ENCODE results near the gene HES1.

Gene HES1

DNA sequence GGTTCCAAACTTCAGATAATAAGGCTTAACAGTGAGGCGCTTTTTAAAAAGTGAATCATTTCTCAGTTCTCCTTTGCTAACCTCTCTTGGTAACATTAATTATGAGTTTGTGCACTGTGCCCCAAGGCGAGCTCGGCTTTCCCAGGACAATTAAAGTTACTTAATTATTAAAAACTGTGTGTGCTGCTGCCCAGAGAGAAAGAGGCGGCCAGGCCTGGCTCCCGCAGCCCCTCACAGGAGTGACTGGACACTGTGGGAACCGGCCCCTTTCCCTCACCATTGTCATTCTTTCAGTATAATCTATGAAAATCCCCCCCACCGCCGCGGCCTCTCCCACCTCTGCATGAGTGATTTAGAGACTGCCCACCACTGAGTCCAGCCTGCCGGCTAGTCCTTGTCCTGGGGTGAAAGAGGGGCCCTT, 43.1 kb upstream of the HES1 start:
- Histone ChIP-seq H2AFZ (ENCODE audit: low read length, unreplicated experiment) (no peak overlapping the region), H3K4me3 (ENCODE audit: low read depth, low read length) (no peak overlapping the region), H3K27ac (ENCODE audit: low read depth, low read length) (no peak overlapping the region), H3K4me1 (ENCODE audit: control insufficient read depth, insufficient read depth, low read length, unreplicated experiment) (peaks cover 27% of the 10 kb centered on the region), H3K79me2 (ENCODE audit: control insufficient read depth, insufficient read depth, low read length, unreplicated experiment) (no peaks in the 10 kb centered on the region), H3K36me3 (ENCODE audit: insufficient read depth, low read length) (no peaks in the 10 kb centered on the region), H3K27me3 (ENCODE audit: insufficient read depth, low read length) (peaks cover 3% of the 10 kb centered on the region; the same call in 1 of the 2 replicates)

DNA sequence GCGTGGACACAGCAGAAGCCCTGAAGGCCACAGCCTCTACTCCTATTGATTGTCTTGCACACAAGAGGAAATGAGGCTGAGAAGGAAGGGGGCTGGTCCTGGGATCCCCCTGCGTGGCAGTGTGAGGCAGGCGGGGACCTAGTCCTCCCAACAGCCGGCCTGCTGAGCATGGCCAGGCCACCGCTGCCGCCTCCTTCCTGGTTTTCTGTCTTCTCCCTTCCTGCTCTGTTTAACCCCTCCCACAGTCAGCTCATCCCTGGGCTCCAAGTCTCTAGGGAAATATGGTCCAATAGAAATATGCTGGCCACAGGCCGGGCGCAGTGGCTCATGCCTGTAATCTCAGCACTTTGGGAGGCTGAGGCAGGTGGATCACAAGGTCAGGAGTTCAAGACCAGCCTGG, 42.1 kb upstream of the HES1 start:
- no peak overlapping the region for H3K4me3 ChIP-seq (ENCODE audit: low read depth, low read length)
- H3K79me2 ChIP-seq (ENCODE audit: control insufficient read depth, insufficient read depth, low read length, unreplicated experiment) = no peaks in the 10 kb centered on the region
- no peak overlapping the region for H3K27ac ChIP-seq (ENCODE audit: low read depth, low read length)
- H3K27me3 ChIP-seq (ENCODE audit: insufficient read depth, low read length) = peaks cover 13% of the 10 kb centered on the region
- H3K4me1 ChIP-seq (ENCODE audit: control insufficient read depth, insufficient read depth, low read length, unreplicated experiment) = peaks cover 24% of the 10 kb centered on the region
- H2AFZ ChIP-seq (ENCODE audit: low read length, unreplicated experiment) = no peak overlapping the region
- no peaks in the 10 kb centered on the region for H3K36me3 ChIP-seq (ENCODE audit: insufficient read depth, low read length)

DNA sequence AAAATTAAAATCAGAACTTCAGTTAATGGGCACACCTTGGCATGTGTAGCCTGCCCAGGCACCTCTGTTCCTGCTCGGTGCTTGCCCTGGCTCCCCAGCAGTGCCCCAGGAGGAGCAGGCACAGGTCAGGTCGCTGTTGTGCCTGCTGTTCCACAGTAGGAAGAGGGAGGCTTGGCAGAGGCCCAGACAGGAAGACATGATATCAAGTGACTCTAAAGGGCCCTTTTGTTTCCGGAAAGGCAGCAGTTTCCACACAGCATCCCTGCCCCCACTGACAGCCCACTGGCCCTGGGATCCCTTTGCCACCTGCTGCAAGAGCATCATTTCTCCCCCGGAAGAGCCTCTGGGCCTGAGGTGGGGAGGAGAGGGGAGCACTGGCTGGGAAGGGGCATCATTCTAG, 40.5 kb upstream of the HES1 start:
- Histone ChIP-seq H3K4me3 (ENCODE audit: low read depth, low read length) (no peak overlapping the region), H3K27me3 (ENCODE audit: insufficient read depth, low read length) (peaks cover 29% of the 10 kb centered on the region), H3K79me2 (ENCODE audit: control insufficient read depth, insufficient read depth, low read length, unreplicated experiment) (no peaks in the 10 kb centered on the region), H3K27ac (ENCODE audit: low read depth, low read length) (no peak overlapping the region), H3K4me1 (ENCODE audit: control insufficient read depth, insufficient read depth, low read length, unreplicated experiment) (peaks cover 12% of the 10 kb centered on the region), H2AFZ (ENCODE audit: low read length, unreplicated experiment) (no peak overlapping the region), H3K36me3 (ENCODE audit: insufficient read depth, low read length) (no peaks in the 10 kb centered on the region)

DNA sequence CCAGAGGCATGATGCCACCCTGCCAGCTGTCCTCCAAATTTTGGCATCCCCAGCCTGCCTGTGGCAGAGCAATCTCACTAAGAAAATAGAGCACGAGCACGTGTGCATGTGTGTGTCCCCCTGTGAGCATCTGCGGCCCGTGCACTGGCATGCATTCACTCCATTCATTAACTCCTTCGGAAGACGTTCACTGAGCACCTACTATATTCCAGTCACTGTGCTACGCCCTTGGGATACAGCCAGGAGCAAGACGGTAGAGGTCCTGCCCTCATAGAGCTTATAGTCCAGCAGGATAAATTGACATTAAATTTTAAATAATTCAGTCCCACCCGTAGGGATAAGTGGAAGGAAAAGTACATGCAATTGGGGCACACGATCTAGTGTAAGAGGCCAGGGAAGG, 40.0 kb upstream of the HES1 start:
- no peak overlapping the region for H3K4me3 ChIP-seq (ENCODE audit: low read depth, low read length)
- H2AFZ ChIP-seq (ENCODE audit: low read length, unreplicated experiment) = no peak overlapping the region
- peaks cover 33% of the 10 kb centered on the region for H3K27me3 ChIP-seq (ENCODE audit: insufficient read depth, low read length)
- H3K36me3 ChIP-seq (ENCODE audit: insufficient read depth, low read length) = no peaks in the 10 kb centered on the region
- no peak overlapping the region for H3K27ac ChIP-seq (ENCODE audit: low read depth, low read length)
- H3K79me2 ChIP-seq (ENCODE audit: control insufficient read depth, insufficient read depth, low read length, unreplicated experiment) = no peaks in the 10 kb centered on the region
- H3K4me1 ChIP-seq (ENCODE audit: control insufficient read depth, insufficient read depth, low read length, unreplicated experiment) = peaks cover 8% of the 10 kb centered on the region

DNA sequence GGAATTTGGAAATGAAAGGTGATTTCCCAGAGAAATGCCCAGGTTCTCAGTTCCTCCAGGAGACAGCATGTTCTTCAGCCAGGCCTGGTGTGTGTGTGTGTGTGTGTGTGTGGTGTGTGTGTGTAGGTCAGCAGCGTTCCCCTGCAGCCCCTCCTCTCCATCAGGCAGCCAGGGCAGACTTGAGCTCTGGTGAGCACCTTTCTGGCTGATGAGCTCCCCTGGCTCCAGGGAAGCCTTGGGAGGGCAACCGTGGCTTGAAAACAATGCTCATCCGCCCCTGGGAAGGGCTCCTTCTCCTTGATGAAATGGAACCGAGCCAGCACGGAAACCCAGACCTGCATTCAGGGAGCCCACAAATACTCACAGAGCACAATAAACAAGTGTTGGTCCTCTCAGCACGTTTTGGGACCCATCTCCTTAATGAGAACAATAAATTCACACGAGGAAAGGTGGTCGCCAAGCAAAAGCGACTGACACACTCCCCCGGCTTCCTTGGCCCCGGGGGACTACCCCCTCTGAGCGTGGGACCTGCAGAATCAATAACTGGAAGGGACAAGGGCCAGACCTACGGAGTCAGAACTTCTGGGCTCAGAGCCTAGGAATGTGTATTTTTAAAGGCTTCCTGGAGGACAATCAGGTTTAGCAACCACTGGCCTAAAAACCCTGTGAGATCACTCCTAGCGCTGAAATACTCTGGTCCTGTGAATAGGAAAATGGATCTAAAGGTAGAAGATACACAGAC, 38.6 kb upstream of the HES1 start:
- Histone ChIP-seq H3K79me2 (ENCODE audit: control insufficient read depth, insufficient read depth, low read length, unreplicated experiment) (no peaks in the 10 kb centered on the region), H3K36me3 (ENCODE audit: insufficient read depth, low read length) (no peaks in the 10 kb centered on the region), H3K27me3 (ENCODE audit: insufficient read depth, low read length) (peaks cover 47% of the 10 kb centered on the region), H3K4me1 (ENCODE audit: control insufficient read depth, insufficient read depth, low read length, unreplicated experiment) (no peaks in the 10 kb centered on the region), H3K27ac (ENCODE audit: low read depth, low read length) (no peak overlapping the region), H3K4me3 (ENCODE audit: low read depth, low read length) (no peak overlapping the region), H2AFZ (ENCODE audit: low read length, unreplicated experiment) (no peak overlapping the region)

DNA sequence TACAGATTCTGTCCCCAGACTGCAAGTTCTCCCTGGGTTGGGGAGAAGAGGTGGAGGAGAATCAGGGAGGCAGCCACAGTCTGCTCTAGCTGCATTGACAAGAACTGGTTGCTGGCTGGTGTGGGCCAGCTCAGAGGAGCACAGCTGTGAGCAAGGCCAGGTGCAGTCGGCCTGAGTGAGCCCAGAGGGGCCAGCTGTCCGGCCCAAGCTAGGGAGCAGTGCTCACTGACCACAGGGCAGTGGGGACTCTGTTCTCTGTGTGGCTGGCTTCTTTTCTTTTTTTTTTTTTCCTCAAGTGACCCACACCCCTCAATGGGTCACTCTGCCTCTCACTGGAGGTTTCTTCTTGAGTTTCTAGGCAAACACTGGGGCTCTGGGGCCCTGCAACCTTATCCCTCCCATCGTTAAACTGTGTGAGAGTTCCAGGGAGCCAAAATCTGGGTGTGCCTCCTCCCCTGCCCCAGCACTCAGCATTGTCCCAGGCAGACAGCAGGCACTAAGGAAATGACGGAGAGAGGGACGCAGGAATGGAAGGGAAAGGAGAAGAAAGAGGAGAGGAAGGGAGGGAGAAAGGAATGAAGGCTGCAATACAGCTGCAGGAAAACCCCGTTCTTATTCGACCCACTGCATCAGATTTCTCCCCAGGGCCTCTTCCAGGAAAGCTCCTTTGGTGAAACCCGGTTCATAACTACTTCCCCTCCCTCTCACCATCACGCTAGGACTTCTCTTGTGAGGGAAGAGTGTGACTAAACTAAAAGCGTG, 37.7 kb upstream of the HES1 start:
- Histone ChIP-seq H3K27ac (ENCODE audit: low read depth, low read length) (no peak overlapping the region), H3K4me3 (ENCODE audit: low read depth, low read length) (no peak overlapping the region), H3K36me3 (ENCODE audit: insufficient read depth, low read length) (no peaks in the 10 kb centered on the region), H3K4me1 (ENCODE audit: control insufficient read depth, insufficient read depth, low read length, unreplicated experiment) (no peaks in the 10 kb centered on the region), H3K79me2 (ENCODE audit: control insufficient read depth, insufficient read depth, low read length, unreplicated experiment) (no peaks in the 10 kb centered on the region), H3K27me3 (ENCODE audit: insufficient read depth, low read length) (peaks cover 57% of the 10 kb centered on the region), H2AFZ (ENCODE audit: low read length, unreplicated experiment) (no peak overlapping the region)

DNA sequence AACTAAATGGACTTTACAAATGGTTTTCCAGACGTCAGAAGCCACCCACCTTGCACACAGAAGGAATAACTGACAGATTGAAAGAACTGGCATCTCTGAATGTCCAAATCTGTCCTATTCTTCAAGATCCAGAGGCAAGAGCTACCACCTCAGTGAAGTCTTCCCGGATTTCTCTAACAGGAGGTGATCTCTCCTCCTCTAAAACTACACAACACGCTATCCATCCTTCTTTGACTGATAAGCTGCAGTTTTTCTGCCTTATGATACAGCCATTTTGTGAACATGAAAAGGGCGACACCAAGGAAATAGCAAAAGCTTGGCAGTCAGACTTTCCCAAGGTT, 37.1 kb upstream of the HES1 start:
- Histone ChIP-seq H3K4me1 (ENCODE audit: control insufficient read depth, insufficient read depth, low read length, unreplicated experiment) (no peaks in the 10 kb centered on the region), H2AFZ (ENCODE audit: low read length, unreplicated experiment) (no peak overlapping the region), H3K27me3 (ENCODE audit: insufficient read depth, low read length) (peaks cover 61% of the 10 kb centered on the region), H3K4me3 (ENCODE audit: low read depth, low read length) (no peak overlapping the region), H3K36me3 (ENCODE audit: insufficient read depth, low read length) (no peaks in the 10 kb centered on the region), H3K79me2 (ENCODE audit: control insufficient read depth, insufficient read depth, low read length, unreplicated experiment) (no peaks in the 10 kb centered on the region), H3K27ac (ENCODE audit: low read depth, low read length) (no peak overlapping the region)

DNA sequence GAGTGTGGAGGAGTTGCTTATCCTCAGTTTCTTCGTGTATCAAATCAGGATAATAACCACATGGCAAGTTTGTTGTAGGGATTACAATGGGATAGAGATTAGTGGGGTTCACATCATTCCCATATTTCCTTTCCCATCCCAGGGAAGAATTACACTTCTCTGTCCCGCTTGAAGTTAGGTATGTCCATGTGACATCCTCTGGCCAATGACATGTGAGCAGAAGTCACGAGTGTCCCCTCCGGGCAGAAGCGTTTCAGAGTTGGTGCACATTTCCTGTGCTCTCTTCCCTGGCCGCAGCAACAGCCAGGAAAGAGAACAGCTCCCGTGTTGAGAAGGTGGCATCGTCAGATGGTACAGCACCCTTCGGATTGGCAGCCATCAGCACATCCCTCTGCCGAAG, 36.7 kb upstream of the HES1 start:
- peaks cover 65% of the 10 kb centered on the region for H3K27me3 ChIP-seq (ENCODE audit: insufficient read depth, low read length)
- H3K36me3 ChIP-seq (ENCODE audit: insufficient read depth, low read length) = no peaks in the 10 kb centered on the region
- no peak overlapping the region for H3K27ac ChIP-seq (ENCODE audit: low read depth, low read length)
- H3K4me3 ChIP-seq (ENCODE audit: low read depth, low read length) = no peak overlapping the region
- H3K79me2 ChIP-seq (ENCODE audit: control insufficient read depth, insufficient read depth, low read length, unreplicated experiment) = no peaks in the 10 kb centered on the region
- H2AFZ ChIP-seq (ENCODE audit: low read length, unreplicated experiment) = no peak overlapping the region
- H3K4me1 ChIP-seq (ENCODE audit: control insufficient read depth, insufficient read depth, low read length, unreplicated experiment) = no peaks in the 10 kb centered on the region

DNA sequence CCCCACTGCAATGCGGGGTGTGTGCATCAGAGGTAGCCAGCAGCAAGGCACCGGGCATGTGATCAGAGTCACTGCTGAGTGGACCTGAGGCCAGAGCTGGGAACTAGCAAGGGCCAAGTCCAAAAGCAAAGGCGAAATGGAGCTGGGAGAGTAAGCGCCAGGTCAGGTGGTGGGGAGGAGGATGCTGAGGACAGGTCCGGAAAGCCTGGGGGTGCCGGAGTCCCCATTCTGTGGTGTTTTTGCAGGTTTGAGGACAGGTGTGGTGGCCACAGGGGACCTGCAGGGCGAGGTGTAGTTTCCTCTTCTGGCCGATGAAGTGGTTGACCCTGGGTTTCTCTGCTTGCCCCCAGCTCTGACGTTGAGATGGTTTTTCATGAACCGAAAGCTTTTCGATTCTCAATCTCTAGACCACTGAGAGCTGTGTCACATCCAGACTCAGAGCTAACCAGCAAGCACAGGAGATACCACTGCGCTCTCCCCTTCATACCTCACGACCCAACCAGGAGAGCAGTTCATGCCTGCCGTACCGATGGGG, 35.0 kb upstream of the HES1 start:
- Histone ChIP-seq H3K27ac (ENCODE audit: low read depth, low read length) (no peak overlapping the region), H3K79me2 (ENCODE audit: control insufficient read depth, insufficient read depth, low read length, unreplicated experiment) (no peaks in the 10 kb centered on the region), H3K4me1 (ENCODE audit: control insufficient read depth, insufficient read depth, low read length, unreplicated experiment) (no peaks in the 10 kb centered on the region), H2AFZ (ENCODE audit: low read length, unreplicated experiment) (no peak overlapping the region), H3K27me3 (ENCODE audit: insufficient read depth, low read length) (peaks cover 80% of the 10 kb centered on the region), H3K36me3 (ENCODE audit: insufficient read depth, low read length) (no peaks in the 10 kb centered on the region), H3K4me3 (ENCODE audit: low read depth, low read length) (no peak overlapping the region)

DNA sequence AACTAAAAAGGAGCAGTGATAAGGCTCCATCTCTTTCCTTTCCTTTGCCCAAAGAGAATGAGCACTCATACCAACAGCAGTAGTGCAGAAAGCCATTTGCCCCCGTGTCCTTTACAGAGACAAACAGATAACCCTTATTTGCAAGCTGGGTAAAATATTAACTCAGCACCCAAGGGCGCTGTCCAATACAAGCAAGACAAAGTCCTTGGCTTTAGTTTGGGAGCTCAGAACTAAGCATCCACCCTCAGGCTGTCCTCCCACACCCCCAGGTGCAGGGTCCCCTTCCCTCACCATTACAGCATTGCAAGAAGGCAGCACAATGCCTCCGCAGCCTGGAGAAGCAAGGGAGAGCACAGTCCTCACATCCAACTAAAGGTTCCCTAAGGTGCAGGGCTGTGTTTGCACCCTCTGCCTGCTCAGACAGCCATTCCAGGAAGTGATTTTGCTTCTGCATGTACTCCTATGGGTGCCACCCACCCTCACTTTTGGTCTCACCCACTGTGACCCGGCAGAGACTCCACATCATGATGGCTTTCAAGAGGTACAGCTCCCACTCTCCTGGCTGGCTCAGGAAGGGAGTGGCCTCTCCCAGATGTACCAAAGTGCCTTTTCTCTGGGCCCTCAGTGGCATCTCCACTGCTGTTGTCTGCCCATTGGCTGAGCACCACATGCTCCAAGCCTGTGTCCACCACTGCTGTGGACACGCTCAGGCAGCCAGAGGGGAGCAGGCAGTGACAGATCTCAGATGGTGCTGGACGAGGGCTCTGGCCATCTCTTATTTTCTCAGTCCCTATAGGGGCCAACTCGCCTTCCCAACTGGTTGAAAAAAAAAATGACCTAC, 34.1 kb upstream of the HES1 start:
- no peaks in the 10 kb centered on the region for H3K36me3 ChIP-seq (ENCODE audit: insufficient read depth, low read length)
- H3K79me2 ChIP-seq (ENCODE audit: control insufficient read depth, insufficient read depth, low read length, unreplicated experiment) = no peaks in the 10 kb centered on the region
- no peak overlapping the region for H3K27ac ChIP-seq (ENCODE audit: low read depth, low read length)
- H2AFZ ChIP-seq (ENCODE audit: low read length, unreplicated experiment) = no peak overlapping the region
- H3K4me3 ChIP-seq (ENCODE audit: low read depth, low read length) = no peak overlapping the region
- peaks cover 89% of the 10 kb centered on the region for H3K27me3 ChIP-seq (ENCODE audit: insufficient read depth, low read length)
- no peaks in the 10 kb centered on the region for H3K4me1 ChIP-seq (ENCODE audit: control insufficient read depth, insufficient read depth, low read length, unreplicated experiment)
